ENCODE measurements around the gene TP53INP2.
"Not testable (repeated sequence)": the region's sequence is repeated elsewhere in the genome, so short reads cannot be mapped to it uniquely, and the experiment has no call there.

The TP53INP2 gene, protein sequence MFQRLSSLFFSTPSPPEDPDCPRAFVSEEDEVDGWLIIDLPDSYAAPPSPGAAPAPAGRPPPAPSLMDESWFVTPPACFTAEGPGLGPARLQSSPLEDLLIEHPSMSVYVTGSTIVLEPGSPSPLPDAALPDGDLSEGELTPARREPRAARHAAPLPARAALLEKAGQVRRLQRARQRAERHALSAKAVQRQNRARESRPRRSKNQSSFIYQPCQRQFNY

DNA sequence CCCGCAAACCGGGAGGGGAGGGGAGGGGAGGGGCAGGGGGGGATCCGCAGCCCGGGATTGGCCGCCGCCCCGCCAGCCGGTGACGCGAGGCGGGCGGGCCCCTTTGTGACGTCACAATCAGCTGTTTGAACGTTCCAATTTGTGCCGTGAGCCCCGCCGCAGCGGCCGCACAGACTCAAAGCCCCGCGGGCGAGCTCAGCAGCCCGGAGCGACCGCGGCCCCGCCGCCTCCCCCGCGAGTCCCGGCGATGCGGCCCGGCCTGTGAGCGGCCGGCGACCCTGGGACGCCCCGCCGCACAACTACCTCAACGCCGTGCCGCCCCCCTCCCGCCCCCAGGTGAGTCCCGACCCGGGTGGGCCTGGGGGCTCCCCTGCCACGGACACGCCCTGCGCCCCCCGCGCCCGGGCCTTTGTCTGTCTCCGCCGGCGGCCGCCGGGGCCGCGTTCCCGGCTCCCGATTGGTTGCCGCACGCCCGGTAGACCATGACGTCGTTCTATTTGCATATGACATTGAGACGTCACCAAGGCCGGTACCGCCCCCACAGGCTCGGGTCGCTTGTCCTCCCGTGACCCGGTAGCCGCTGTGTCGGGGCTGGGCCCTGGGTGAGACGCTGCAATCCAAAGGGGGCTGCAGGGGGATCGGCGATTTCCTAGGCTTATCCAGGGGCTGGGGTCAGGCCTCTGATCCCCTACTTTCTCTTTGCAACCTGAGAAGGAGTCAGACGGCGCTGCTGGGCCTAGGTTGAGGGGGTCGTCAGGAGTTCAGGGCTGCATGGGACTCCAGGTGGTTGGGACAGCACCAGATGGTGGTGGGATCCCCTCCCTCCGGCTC, at the start of gene TP53INP2:
Gene TP53INP2 (plus strand): TSS at position 168 of the 831 bp plus-strand sequence. CDS start 4,396 bp downstream, outside the sequence.
- peak; percentile 25 for DNase-seq

DNA sequence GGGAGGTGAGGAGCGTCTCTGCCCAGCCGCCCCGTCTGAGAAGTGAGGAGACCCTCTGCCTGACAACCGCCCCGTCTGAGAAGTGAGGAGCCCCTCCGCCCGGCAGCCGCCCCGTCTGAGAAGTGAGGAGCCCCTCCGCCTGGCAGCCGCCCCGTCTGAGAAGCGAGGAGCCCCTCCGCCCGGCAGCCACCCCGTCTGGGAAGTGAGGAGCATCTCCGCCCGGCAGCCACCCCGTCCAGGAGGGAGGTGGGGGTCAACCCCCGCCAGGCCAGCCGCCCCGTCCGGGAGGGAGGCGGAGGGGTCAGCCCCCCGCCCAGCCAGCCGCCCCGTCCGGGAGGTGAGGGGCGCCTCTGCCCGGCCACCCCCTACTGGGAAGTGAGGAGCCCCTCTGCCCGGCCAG, 45.5 kb upstream of the TP53INP2 start:
- DNase-seq, result not testable (repeated sequence)

DNA sequence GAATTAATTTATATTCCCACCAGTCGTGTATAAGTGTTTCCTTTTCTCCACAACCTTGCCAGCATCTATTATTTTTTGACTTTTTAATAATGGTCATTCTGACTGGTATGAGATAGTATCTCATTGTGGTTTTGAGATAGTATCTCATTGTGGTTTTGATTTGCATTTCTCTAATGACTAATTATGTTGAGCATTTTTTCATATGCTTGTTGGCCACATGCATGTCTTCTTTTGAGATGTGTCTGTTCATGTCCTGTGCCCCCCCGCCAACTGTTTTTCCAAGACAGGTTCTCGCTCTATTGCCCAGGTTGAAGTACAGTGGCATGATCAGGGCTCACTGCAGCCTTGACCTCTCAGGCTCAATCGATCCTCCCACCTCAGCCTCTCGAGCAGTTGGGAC, 42.3 kb upstream of the TP53INP2 start:
- DNase-seq, result not testable (repeated sequence)

DNA sequence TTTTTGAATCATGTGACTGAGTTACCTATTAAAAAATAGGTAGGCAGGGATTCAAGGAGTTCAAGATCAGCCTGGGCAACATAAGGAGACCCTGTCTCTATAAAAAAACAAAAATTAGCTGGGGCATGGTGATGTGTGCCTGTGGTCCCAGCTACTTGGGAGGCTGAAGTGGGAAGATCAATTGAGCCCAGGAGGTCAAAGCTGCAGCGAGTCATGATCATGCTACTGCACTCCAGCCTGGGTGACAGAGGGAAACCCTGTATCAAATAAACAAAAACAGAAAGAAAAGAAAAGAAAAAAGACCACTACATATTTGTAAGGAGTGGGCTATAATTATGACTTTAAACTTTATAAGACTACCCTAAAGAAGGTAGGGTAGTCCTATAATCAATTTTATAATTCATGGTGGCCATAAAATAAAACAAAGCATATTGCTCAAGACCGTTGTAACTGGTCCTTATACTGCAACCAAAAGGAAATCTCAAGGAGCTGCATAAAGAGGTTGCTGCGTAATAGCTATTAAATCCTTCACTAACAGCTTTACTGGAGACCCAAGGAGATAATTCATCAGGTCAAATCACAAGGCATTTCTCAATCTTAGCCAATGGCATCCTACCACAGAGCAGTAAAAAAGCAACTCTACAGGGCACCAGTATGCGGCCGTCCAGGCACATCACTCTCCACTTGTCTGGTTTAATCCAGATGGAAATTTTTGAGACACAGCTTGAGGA, 40.8 kb upstream of the TP53INP2 start:
- no peak for DNase-seq

DNA sequence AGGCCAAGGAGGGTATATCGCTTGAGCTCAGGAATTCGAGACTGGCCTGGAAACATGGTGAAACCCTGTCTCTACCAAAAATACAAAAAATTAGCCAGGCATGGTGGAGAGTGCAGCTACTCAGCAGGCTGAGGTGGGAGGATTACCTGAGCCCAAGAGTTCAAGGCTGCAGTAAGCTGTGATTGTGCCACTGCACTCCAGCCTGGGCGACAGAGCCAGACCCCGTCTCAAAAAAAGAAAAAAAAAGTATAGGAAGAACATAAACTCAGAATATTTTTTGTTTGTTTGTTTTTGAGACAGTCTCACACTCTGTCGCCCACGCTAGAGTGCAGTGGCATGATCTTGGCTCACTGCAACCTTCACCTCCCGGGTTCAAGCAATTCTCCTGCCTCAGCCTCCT, 39.4 kb upstream of the TP53INP2 start:
- DNase-seq, result not testable (repeated sequence)

DNA sequence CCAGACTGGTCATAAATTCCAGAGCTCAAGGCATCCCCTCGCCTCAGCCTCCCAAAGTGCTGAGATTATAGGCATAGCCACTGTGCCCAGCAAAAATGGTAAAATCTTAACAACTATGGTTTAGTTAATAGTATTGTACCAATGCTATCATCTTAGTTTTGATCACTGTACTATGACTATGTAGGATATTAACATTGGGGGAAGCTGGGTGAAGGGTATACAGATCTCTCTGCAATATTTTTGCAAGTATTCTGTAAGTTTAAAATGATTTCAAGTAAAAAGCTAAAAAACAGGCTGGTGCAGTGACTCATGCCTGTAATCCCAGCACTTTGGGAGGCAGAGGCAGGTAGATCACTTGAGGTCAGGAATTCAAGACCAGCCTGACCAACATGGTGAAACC, 35.0 kb upstream of the TP53INP2 start:
- no peak for DNase-seq

DNA sequence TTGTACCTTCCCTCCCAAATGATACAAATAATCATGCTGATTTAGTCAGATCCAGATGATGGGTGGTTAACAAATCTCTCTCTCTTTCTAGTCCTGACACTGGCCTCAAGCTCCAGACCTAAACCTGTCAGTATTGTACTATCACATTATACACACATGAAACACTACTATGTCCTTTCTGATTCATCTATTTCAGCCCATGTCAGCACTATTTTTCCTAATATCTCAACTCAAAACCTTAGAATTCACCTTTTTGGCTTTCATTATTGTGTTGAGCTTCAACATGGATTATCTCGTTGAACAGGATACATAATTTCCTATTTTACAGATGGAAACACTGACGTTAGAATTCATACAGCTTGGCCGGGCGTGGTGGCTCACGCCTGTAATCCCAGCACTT, 30.7 kb upstream of the TP53INP2 start:
- no peak for DNase-seq

DNA sequence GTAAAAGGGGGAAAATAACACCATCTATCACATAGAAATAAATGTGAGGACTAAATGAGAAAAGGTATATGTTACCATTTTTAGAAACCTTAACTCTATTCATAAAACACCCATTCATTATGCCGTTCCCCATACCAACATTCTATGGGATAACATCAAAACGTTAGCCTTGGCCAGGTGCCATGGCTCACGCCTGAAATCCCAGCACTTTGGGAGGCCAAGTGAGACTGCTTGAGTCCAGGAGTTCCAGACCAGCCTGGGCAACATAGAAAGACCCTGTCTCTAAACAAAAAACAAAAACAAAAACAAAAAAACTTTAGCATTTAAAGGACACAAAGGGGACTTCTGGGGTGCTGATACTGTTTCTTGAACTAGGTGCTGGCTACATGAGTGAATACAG, 28.6 kb upstream of the TP53INP2 start:
- DNase-seq, result no peak

DNA sequence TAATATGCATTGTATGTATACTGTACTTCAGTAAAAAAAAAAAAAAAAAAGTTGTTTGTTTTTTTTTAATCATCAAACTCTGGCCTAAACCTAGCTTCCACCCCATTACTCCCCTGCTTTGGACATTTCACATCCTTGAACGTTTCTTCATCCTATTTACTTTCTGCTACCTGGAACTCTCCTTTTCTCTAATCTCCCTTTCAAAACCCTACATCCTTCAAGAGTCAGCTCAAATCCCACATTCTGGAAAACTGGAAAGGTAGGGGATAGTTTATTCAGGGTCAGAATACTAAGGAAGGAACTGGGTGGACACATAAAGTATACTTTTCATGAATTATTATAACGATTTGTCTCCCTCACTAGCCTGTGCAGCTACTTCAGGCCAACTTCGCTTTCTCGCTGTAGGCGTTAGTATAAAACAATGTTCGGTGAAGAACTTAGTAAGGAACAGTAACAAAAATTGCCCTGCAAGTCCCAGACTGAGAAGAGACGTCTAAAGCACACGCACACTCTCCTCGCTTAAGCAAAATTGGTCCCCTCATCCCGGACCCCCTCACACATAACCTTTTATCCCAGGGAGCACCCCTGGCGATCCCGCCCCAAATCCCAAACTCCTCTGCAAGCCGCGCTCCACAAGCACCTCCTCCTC, 28.0 kb upstream of the TP53INP2 start:
- DNase-seq, result no peak

DNA sequence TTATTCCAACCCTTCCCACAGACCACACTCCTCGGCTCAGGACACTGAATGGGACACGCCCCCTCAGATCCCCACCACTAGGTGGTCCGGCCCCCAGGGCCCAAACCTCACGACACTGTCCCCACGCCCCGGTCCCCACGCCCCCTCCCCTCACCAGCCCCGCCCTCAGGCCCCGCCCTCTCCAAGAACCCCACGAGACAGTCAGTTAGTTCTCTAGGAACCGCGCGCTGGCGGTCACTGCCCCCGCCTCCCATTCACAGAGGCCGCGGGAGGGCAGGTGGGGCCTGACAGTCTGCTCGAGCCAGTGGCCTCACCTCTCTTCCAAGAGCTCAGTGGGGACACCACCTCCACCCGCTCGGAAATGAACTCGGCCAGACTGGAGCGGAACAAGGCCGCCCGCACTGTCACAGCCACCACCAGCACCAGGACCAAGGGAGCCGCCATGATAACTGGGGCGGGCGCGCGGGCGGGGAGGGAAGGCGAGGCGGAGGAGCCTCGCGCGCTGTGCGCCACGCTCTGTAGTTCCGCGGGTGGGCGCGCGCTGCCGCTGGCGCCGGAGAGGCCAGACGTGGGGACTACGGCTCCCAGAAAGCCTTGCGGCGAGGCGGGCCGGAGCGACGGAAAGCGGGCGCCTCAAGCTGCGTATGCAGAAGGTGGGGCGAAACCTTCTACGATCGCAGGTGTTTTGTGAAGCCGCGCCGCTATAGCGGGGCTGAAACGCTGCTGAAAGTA, 27.3 kb upstream of the TP53INP2 start, which contains the start of gene PIGU:
Gene PIGU (minus strand): TSS at position 451 of the 732 bp plus-strand sequence. CDS start 7 bp downstream, at position 444.
- peak; percentile 63 for DNase-seq

DNA sequence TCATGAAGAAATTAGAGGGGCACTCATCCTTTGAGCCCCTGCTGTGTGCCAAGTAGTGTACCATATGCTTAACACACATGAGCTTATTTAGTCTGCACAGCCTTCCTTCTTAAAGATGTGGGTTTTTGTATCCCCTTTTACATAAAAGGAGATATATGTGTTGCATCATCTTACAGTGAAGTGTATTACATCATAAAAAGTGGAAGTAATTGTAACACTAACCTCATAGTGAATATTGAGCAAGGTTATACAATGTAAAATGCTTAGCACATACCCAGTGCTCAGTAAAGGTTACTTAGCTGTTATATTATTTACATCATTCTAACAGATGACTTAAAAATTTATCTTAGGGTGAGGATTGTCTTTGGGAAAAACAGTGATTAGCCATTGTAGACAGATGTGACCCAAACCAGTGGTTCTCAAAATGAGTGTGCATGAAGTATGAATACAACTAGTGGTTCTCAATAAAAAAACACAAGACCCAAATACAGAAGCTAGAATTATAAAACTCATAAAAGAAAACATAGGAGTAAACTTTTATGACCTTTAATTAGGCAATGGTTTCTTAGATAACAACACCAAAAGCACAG, 23.5 kb upstream of the TP53INP2 start:
- DNase-seq, result no peak

DNA sequence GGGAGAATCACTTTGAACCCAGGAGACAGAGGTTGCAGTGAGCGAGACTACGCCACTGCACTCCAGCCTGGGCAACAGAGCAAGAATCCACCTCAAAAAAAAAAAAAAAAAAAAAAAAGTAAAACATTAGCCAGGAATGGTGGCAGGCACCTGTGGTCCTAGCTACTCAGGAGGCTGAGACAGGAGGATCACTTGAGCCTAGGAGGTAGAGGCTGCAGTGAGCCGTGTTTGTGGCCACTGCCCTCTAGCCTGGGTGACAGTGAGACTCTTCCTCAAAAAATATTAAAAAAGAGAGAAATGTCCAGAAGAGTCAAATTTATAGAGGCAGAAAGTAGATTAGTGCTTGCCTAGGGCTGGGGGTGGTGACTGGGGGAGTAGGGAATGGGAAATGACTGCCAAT, 20.5 kb upstream of the TP53INP2 start:
- no peak for DNase-seq

DNA sequence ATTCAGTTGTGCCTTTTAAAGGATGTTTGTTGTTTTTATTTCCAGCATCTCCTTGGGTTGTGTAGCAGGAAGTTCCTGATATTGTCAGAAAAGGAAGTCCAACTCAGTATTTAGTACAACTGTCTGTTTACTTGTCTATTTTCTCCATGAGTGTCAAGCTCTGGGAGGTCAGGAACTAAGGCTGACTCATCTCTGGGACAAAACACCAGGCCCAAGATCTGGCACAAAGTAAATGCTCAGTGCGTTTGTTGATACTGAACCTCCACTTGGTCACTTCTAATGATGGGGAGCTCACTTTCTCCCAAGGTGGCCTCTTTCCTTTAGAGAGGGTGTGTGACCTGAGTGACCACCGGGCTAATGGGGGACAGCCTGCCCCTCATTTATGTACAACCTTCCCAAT, 14.7 kb upstream of the TP53INP2 start:
- no peak for DNase-seq

DNA sequence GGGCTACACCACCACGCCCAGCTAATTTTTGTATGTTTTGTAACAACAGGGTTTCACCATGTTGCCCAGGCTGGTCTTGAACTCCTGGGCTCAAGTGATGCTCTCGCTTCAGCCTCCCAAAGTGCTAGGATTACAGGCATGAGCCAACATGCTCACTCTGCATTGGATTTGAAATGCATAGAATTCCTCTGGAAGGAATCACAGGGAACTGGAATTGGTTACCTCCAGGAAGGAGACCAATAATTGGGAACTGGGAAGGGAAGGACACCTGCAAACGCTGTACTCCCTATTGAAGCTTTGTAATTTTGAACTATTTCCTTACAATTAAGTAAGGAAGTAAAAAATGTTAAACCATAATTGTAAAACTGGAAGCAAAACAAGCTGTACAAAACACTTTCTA, 12.3 kb upstream of the TP53INP2 start:
- DNase-seq, result no peak

DNA sequence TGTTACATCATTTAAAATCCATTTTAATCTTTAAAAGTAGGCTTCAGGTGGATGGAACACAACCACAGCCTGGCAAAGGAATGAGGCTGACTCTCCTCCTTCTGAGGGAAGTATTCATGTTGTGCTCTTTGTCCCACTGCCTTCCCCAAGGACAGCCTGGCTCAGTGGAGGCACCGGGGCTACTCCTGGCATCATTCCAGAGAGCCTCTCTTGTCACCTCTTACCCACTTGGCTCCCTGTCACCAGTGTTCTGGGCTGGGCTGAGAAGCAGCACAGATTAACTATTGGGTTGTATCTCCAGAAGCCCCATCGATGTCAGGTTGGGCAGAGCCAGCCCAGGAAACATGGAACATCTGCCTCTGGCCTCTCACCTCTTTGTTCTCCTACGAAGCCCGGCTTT, 10.7 kb upstream of the TP53INP2 start:
- no peak for DNase-seq

DNA sequence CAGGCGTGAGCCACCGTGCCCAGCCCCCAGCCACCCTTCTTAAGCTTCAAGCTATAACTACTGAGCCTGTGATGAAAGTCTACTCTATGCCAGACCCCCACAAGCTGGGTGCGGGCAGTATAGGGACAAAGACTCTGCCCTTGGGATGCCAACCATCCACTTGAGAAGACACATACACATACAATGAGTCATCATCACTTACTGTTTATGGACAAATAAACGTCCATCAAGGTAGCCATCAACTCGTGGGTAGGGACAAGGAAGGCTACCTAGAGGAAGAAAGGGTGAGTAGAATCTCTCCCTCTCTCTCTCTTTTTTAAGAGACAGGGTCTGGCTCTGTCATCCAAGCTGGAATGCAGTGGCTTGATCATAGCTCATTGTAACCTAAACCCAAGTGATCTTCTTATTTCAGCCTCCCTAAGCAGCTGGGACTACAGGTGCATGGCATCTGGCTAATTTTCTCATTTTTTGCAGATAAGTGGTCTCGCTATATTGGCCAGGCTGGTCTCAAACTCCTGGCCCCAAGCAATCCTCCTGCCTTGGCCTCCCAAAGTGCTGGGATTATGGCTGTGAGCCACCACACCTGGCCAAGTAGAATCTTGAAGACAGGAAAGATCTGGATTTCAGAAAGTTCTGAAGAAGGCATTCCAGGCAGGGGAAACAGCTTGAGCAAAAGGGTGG, 2.6 kb upstream of the TP53INP2 start:
- DNase-seq, result no peak

DNA sequence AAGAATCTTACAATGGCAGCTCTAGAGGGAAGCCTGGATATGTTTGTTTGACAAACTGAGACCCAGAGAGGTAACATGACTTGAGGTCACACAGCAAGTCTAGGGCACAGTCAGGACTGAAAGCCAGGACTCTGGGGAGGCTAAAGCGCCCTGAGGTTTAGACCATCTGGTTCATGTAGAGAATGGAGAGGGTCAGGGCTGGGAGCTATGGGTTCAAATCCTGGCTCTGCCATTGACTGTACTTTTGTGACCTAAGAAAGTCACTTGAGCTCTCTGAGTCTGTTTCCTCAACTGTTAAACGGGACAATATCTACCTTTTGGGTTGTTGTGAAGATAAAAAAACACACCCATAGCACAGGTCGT, 1.1 kb upstream of the TP53INP2 start:
- DNase-seq, result no peak

DNA sequence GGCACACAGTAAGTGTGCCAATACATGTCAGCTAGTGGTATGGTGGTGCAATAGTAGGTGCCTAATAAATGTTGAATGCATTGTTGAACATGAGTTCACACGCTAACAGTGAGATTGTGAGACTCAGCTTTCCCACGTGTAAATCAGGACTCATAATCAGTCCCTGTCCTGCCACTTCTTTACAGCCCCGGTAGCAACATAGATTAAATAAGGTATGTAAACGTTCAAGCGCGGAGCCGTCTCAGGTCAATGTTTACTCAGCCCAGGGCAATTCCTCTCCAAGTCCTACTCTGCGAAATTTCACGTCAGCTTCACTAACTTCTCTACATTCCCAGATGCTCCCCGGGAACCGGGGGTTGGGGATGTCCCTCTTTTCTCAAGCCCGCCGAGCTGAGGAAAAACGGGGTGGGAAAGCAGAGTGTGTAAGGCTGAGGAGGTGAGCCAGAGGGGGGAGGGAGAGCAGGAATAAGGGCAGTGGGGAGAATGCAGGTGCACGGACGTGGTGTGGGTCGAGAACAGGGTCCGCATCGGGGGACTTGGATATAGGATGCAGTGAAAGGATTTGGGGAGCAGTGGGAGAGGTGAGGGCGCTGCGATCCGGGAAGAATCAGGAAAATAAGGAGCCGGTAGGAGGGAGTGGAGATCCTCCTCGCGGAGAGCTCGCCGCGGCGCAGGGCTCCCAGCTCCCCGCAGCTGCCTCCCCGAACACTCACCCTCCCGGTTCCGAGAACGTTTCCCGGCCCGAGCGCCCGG, 544 bp upstream of the TP53INP2 start:
- DNase-seq, result no peak

DNA sequence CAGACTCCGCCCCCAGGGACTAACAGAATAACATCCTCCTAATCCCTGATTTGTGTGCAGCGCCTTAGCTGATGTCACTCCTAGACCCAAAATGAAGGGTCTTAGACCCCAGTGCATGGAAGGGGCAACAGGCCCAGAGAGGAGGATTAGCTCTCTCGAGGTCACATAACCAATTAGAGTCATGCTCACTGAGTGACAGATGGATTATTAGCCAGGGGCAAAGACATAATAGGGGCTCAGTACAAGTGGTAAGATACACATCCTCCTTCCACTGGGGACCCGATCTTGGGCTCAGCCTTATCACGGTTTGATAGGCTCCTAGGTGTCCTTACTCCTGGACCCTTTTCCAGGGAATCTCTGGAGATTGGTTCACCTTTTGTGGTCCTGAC, 858 bp downstream of the TP53INP2 start:
- no peak for DNase-seq

DNA sequence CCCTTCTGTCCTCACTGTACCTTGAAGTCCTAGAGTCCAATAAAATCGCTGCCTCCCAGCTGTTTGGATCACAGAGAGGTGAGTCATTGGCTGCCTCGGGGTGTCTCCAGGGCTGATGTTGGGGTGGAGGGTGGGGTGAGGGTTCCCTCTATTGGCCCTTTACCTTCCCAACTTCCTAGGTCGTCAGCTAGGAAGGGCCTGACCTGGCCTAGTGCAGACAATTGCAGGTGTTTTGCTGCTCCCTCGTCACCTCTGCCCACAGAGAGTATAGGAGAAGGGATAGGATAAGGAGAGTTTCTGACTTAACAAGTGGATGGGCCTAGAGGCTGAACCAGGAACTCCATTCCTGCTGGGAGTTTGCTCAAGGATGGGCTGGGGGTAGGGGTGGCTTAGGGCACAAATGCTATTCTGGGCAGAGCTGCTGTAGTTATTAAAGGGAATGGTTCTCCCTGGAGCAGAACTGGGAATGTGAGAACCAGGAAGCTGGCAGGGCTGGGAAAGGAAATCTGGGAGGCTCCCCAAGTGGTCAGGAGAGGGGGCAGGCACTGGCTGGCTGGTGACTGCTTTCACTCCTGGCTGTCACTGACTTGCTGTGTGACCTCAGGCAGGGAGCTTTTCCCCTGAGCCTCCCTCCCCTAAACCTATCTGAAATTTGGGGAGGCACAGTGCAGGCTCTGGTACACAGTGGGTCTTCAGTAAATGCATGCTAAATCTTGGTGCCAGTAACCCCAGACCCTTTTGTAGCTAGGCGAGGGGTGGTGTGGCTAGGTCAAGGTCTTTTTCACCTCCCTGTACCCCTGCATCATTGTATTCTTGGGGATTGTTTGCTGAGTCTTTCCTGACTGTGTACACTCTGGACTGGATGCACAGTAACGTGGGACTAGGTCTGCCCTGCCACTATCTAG, 1.5 kb downstream of the TP53INP2 start:
- DNase-seq, result no peak
